ENCODE measurements around the gene SVOP.

GRCh38 chr12:108947097-108947496 is 73.8 kb downstream of the SVOP start:
- TF ChIP-seq, protein P1, sequence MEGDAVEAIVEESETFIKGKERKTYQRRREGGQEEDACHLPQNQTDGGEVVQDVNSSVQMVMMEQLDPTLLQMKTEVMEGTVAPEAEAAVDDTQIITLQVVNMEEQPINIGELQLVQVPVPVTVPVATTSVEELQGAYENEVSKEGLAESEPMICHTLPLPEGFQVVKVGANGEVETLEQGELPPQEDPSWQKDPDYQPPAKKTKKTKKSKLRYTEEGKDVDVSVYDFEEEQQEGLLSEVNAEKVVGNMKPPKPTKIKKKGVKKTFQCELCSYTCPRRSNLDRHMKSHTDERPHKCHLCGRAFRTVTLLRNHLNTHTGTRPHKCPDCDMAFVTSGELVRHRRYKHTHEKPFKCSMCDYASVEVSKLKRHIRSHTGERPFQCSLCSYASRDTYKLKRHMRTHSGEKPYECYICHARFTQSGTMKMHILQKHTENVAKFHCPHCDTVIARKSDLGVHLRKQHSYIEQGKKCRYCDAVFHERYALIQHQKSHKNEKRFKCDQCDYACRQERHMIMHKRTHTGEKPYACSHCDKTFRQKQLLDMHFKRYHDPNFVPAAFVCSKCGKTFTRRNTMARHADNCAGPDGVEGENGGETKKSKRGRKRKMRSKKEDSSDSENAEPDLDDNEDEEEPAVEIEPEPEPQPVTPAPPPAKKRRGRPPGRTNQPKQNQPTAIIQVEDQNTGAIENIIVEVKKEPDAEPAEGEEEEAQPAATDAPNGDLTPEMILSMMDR (IDR thresholded peaks at IDR 0.05; ENCODE audit: low read depth, low read length, missing input control): no peak
- no peak for TF ChIP-seq ZBTB33 (IDR thresholded peaks at IDR 0.05)
- TF ChIP-seq, protein P2, sequence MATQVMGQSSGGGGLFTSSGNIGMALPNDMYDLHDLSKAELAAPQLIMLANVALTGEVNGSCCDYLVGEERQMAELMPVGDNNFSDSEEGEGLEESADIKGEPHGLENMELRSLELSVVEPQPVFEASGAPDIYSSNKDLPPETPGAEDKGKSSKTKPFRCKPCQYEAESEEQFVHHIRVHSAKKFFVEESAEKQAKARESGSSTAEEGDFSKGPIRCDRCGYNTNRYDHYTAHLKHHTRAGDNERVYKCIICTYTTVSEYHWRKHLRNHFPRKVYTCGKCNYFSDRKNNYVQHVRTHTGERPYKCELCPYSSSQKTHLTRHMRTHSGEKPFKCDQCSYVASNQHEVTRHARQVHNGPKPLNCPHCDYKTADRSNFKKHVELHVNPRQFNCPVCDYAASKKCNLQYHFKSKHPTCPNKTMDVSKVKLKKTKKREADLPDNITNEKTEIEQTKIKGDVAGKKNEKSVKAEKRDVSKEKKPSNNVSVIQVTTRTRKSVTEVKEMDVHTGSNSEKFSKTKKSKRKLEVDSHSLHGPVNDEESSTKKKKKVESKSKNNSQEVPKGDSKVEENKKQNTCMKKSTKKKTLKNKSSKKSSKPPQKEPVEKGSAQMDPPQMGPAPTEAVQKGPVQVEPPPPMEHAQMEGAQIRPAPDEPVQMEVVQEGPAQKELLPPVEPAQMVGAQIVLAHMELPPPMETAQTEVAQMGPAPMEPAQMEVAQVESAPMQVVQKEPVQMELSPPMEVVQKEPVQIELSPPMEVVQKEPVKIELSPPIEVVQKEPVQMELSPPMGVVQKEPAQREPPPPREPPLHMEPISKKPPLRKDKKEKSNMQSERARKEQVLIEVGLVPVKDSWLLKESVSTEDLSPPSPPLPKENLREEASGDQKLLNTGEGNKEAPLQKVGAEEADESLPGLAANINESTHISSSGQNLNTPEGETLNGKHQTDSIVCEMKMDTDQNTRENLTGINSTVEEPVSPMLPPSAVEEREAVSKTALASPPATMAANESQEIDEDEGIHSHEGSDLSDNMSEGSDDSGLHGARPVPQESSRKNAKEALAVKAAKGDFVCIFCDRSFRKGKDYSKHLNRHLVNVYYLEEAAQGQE (IDR thresholded peaks at IDR 0.05): no peak
- TF ChIP-seq, protein P3, sequence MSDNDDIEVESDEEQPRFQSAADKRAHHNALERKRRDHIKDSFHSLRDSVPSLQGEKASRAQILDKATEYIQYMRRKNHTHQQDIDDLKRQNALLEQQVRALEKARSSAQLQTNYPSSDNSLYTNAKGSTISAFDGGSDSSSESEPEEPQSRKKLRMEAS (IDR thresholded peaks at IDR 0.05): no peak
- TF ChIP-seq YY1 (IDR thresholded peaks at IDR 0.05): no peak
